ENCODE data around the gene NDUFS5. TPM values are rescaled to one million over a fixed set of nuclear protein-coding genes. Genes with fewer than 3 reads are reported as not detected.
A peak's percentile ranks its signal among the peaks of the same experiment; 100 is the strongest.
"Not testable (repeated sequence)": the region's sequence is repeated elsewhere in the genome, so short reads cannot be mapped to it uniquely, and the experiment has no call there.

The NDUFS5 gene
- total RNA-seq (2021; ENCODE audit: unreplicated experiment) (316 TPM), Bru-seq, nascent RNA (percentile 91 among the genes with signal in this experiment), BruChase-seq, experiment 1, labeled RNA remaining after a 2-hour chase (percentile 77 among the genes with signal in this experiment), BruChase-seq, experiment 2, labeled RNA remaining after a 6-hour chase (percentile 86 among the genes with signal in this experiment)
- polyA plus RNA-seq (2012; ENCODE audit: insufficient read length): 523 TPM
- long read RNA-seq, transcript NDUFS5-201 (3 exons, 544 nt): minor isoform, 69 of 353 reads
- long read RNA-seq, transcript NDUFS5-202 (3 exons, 548 nt): major isoform, 73 of 353 reads
- long read RNA-seq, partial matches to known transcripts: 211 of 353 reads
- long read RNA-seq, other reads (novel, unspliced or antisense): 0 of 353 reads

GRCh38 chr1:39026051-39026865 lies at the start of gene NDUFS5:
TSS of gene NDUFS5 (plus strand) at chr1:39026350. CDS start at chr1:39028725, 2,375 bp downstream.
- Histone ChIP-seq H3K36me3 (ENCODE audit: control insufficient read depth, insufficient read depth, low read length) (peaks cover 7% of the 10 kb centered on the region), H3K27me3 (ENCODE audit: control insufficient read depth, insufficient read depth, low read length) (no peaks in the 10 kb centered on the region), H3K9me3 (ENCODE audit: control insufficient read depth, insufficient read depth, low read depth, low read length) (no peaks in the 10 kb centered on the region), H3K4me1 (ENCODE audit: control insufficient read depth, insufficient read depth, low read length) (peaks cover 8% of the 10 kb centered on the region; the same call in 1 of the 2 replicates), H3K27ac (ENCODE audit: low read length) (peak within 1 kb of the TSS; percentile 98), H3K4me3 (ENCODE audit: low read depth in 2 of 2, low read length in 2 of 2) (peak within 1 kb of the TSS; percentile 96 to 100)
- ChIA-PET CTCF (interaction anchor here (0.6 to 0.7 kb wide), 4 partner anchors 19 to 549 kb away, joined by 3 to 5 read pairs (median 4); no protein-coding TSS in a partner anchor), POLR2A (interaction anchor here (0.5 to 1.1 kb wide), 8 partner anchors 9 to 68 kb away, joined by 3 to 15 read pairs (median 4); no protein-coding TSS in a partner anchor)
- TSS peak; percentile 91 for BruUV-seq (replicated peaks)
- peak; percentile 97 for ATAC-seq
- DNase-seq (ENCODE audit: low read depth, low spot score): peak; percentile 79
- in situ Hi-C loops (cut with HindIII; ENCODE audit: low pct_unique_long_range_greater_than_20kb, low sequenced_read_pairs) (no loop called here), intact Hi-C loops (cut with micrococcal nuclease; ENCODE audit: unreplicated experiment) (no loop called here)
- TF ChIP-seq POLR2AphosphoS5 (IDR thresholded peaks at IDR 0.05; ENCODE audit: low read depth, low read length): peak; percentile 95
- TF ChIP-seq CTCF (IDR thresholded peaks at IDR 0.05): no peak

- DNase-seq (ENCODE audit: low read depth, low spot score); H3K27ac ChIP-seq (ENCODE audit: low read length); H3K36me3 ChIP-seq (ENCODE audit: control insufficient read depth, insufficient read depth, low read length); H3K27me3 ChIP-seq (ENCODE audit: control insufficient read depth, insufficient read depth, low read length); intact Hi-C loops (cut with micrococcal nuclease; ENCODE audit: unreplicated experiment); H3K9me3 ChIP-seq (ENCODE audit: control insufficient read depth, insufficient read depth, low read depth, low read length); ATAC-seq; in situ Hi-C loops (cut with HindIII; ENCODE audit: low pct_unique_long_range_greater_than_20kb, low sequenced_read_pairs); BruUV-seq (replicated peaks); H3K4me3 ChIP-seq (ENCODE audit: low read depth in 2 of 2, low read length in 2 of 2); CTCF ChIA-PET; POLR2A ChIA-PET; H3K4me1 ChIP-seq (ENCODE audit: control insufficient read depth, insufficient read depth, low read length): not testable (repeated sequence)
These were observed 48.5 kb upstream of the NDUFS5 start for GRCh38 chr1:38977399-38978244.

GRCh38 chr1:38978245-38978542 lies 48.0 kb upstream of the NDUFS5 start:
- POLR2A ChIA-PET; H3K27me3 ChIP-seq (ENCODE audit: control insufficient read depth, insufficient read depth, low read length); H3K9me3 ChIP-seq (ENCODE audit: control insufficient read depth, insufficient read depth, low read depth, low read length); H3K4me1 ChIP-seq (ENCODE audit: control insufficient read depth, insufficient read depth, low read length); BruUV-seq (replicated peaks); in situ Hi-C loops (cut with HindIII; ENCODE audit: low pct_unique_long_range_greater_than_20kb, low sequenced_read_pairs); DNase-seq (ENCODE audit: low read depth, low spot score); intact Hi-C loops (cut with micrococcal nuclease; ENCODE audit: unreplicated experiment); H3K36me3 ChIP-seq (ENCODE audit: control insufficient read depth, insufficient read depth, low read length); H3K27ac ChIP-seq (ENCODE audit: low read length); ATAC-seq; CTCF ChIA-PET; H3K4me3 ChIP-seq (ENCODE audit: low read depth in 2 of 2, low read length in 2 of 2): not testable (repeated sequence)

- ATAC-seq; H3K36me3 ChIP-seq (ENCODE audit: control insufficient read depth, insufficient read depth, low read length); H3K4me3 ChIP-seq (ENCODE audit: low read depth in 2 of 2, low read length in 2 of 2); DNase-seq (ENCODE audit: low read depth, low spot score); in situ Hi-C loops (cut with HindIII; ENCODE audit: low pct_unique_long_range_greater_than_20kb, low sequenced_read_pairs); H3K27ac ChIP-seq (ENCODE audit: low read length); BruUV-seq (replicated peaks); H3K27me3 ChIP-seq (ENCODE audit: control insufficient read depth, insufficient read depth, low read length); H3K9me3 ChIP-seq (ENCODE audit: control insufficient read depth, insufficient read depth, low read depth, low read length); H3K4me1 ChIP-seq (ENCODE audit: control insufficient read depth, insufficient read depth, low read length); intact Hi-C loops (cut with micrococcal nuclease; ENCODE audit: unreplicated experiment); POLR2A ChIA-PET: not testable (repeated sequence)
- CTCF ChIA-PET: interaction anchor here (0.7 kb wide), 1 partner anchor 148 kb away, joined by 5 read pairs; no protein-coding TSS in a partner anchor
These were observed 46.8 kb upstream of the NDUFS5 start for GRCh38 chr1:38979380-38979779.

Measured in Panc1 (cell line).